Left renal cortex interstitium (tissue), 4 donors: ENCODE measurements around the gene NRG3. TPM values are rescaled to one million over a fixed set of nuclear protein-coding genes. Genes with fewer than 3 reads are reported as not detected.

Experiments
- DNase-seq, 4 donors: peaks; one replicate each; pipeline ENCODE4 v3.0.0-alpha.2; 2013; ENCODE audit warnings: low read depth in 4 of 4, low spot score in 2 of 4, missing footprints in 1 of 4
- polyA plus RNA-seq, 4 donors: library from polyadenylated mRNA; unstranded; fragments of 120-200 nt; gene quantifications; one replicate each; pipeline ENCODE4 v1.2.1, GENCODE V29; 2013; ENCODE audit not compliant: insufficient read length in 4 of 4

The NRG3 gene
- polyA plus RNA-seq, 4 donors = 11.5 to 14.4 (median 12.1) TPM

- DNase-seq = no peak
Measured at GRCh38 chr10:82440775-82441174, 565.8 kb downstream of the NRG3 start.

DNA sequence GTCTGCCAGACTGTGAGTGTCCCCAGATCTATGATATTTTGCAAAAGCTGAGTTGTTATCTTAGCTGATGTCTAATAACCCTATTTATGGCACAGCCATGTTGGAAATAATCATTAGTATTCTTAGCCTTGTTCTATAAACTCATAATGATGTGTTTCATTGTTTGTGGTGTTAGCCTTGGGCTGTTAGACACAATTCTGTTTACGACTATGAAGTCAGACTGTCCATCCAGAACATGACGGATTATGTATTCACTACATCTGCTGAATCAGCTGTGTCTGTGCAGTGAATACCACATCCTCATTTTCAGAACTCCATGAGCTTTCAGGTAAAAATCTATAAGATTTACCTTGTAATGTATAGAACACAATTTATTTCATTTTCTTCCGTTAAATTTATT lies 577.1 kb downstream of the NRG3 start:
- no peak for DNase-seq

GRCh38 chr10:82452676-82453075 lies 577.7 kb downstream of the NRG3 start:
- DNase-seq = no peak

DNA sequence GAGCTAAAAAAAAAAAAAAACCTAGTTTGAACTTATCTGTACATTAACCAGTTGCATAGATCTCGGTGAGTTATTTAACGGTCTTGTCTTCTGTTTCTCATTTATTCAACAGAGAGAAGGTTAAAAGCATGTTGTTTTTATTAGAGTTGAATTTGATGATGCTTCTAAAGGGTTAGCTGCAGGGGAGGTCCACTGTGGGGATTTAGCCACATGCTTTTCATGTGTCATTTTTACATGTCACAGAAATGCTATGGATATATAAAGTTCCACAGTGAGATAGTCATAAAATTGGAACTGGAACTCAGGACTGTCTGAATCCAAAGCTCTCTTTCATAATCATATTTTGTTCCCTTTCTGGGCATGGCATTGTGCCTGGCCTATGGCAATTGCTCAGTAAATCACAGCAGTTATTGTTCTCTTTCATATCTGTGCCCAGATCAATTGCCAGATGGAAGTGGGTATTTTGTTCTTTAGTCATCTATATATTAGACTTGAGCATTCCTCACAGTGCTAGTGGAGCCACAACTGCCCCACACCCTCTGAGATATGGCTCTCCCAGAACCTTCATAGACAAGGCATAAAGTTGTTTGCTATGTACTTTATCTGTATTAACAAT lies 578.8 kb downstream of the NRG3 start:
- no peak for DNase-seq

GRCh38 chr10:82462910-82463551 lies 588.0 kb downstream of the NRG3 start:
- no peak for DNase-seq

DNA sequence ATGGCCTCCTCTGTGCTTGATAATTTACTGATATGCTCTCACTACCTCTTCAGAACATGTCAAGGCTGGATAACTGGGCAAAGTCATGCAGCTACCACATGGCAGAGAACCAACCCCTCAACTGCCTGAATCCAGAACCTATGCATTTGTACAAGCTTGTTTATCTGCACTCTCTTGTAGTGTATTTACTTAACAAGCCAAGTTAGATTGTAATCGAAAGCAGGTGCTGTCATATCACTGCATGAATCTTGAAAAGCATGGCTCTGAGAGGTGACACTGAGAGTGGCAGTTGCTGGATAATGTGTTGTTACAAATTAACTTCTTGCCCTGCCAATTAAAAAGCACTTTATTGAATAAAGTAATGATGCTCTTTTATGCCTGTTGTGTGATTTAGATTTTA lies 588.6 kb downstream of the NRG3 start:
- DNase-seq = no peak

GRCh38 chr10:82464191-82464818 lies 589.3 kb downstream of the NRG3 start:
- no peak for DNase-seq

DNA sequence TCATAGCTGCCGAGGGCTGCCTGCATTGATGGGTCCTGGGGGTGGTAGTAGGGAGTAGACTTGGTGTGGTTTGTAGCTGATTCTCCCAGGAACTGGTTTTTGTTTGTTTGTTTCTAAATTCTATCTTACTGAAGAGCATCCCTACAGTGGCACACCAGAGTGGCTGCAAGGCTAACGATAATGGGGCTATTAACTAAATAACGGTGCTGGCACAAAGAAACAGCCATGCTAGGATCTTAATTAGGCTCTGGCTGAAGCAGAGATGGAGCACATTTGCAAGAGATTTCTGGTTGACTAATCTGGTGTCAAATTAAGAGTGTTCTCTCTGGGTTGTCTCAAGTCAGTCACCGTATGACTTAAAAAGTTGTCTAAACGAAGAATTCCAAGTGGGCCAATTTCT lies 590.0 kb downstream of the NRG3 start:
- DNase-seq = no peak

- no peak for DNase-seq
Measured at GRCh38 chr10:82468453-82468852, 593.5 kb downstream of the NRG3 start.

GRCh38 chr10:82472406-82473335 lies 597.7 kb downstream of the NRG3 start:
- DNase-seq = no peak

- DNase-seq = no peak
Measured at GRCh38 chr10:82477776-82478175, 602.8 kb downstream of the NRG3 start.

DNA sequence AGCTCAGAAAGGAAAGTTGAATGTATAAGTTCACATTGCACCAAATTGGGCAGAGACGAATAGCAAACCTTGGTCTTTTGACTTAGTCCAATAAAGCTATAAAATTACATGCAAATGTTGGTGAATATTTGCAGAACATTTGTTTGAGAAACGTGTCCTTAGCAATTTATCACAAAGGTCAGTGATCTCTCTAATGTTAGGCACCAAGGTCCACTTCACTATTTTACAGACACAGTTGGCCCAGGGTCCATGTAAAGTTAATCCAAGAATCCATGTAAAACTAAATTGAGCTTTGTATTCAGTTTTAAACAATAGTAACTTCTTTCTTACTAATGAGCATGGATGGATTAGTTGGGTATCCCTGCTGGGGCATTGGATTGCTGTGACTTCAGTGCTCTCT lies 617.7 kb downstream of the NRG3 start:
- DNase-seq = no peak

- no peak for DNase-seq
Measured at GRCh38 chr10:82496114-82496513, 621.1 kb downstream of the NRG3 start.

- no peak for DNase-seq
Measured at GRCh38 chr10:82497439-82497838, 622.4 kb downstream of the NRG3 start.

GRCh38 chr10:82498976-82499375 lies 624.0 kb downstream of the NRG3 start:
- no peak for DNase-seq

- no peak for DNase-seq
Measured at GRCh38 chr10:82505009-82505408, 630.0 kb downstream of the NRG3 start.

DNA sequence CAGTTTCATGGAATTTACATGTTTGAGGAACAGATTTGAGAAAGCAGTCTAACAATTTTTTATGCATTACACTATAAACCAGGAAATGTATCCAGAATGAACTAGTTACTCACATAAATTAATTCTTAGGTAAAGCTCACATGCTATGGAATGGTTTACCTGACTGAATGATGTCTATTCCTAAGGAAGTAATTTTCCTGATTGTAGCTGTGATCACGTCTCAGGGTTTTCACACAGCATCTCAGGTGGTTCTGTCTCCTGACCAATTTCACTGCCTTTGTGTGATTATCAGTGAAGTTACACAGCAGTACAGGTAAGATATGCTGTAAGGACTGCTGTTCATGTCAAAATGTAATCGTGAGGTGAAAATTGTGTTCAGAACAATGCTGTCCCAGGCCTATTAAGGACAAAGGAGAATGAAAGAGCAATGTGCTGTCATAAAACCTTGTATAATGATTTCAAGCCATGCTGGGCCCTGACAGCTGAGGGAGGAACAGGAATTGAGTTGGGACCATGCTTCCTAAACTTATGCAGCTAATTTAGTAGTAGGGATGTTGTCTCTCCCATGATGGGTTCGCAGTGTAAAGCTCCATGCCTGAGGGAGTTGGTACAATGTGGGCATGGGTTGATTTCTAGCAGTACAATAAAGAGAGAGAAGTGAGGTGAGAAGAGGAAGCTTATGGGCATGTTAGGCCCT lies 631.8 kb downstream of the NRG3 start:
- no peak for DNase-seq

GRCh38 chr10:82515256-82515655 lies 640.3 kb downstream of the NRG3 start:
- no peak for DNase-seq

GRCh38 chr10:82529062-82529461 lies 654.1 kb downstream of the NRG3 start:
- no peak for DNase-seq

DNA sequence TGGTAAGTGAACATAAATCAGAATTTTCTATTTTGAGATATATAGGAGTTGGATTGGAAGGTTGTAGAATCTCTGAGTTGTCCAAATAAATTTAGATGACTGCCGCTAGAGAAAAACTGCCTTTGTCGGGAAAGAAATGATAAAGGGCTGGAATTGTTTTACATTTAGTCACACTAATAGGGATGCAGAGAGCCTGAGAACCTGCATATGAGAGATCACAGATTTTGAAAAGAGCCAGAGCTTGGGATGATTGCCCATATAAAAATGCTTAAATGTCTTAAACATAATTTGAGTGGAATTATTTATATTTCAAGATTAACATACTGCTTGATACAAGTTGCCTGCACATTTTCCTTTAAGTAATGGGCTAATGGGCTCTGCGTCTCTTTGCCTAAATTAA lies 660.5 kb downstream of the NRG3 start:
- DNase-seq = no peak

GRCh38 chr10:82536668-82537067 lies 661.7 kb downstream of the NRG3 start:
- DNase-seq = no peak
